NCI-H2227 (cell line): ENCODE results near the gene AGFG2.

Experiments used
- DNase-seq: peaks from one replicate; lab custom pipeline; 2025; ENCODE audit not compliant: unreplicated experiment; lab: John Stamatoyannopoulos, UW

AGFG2 gene

GRCh38 chr7:100568896-100569844 is 30.2 kb downstream of the AGFG2 start:
- DNase-seq, result no peak

- DNase-seq, result no peak
These were observed 32.2 kb downstream of the AGFG2 start for GRCh38 chr7:100570954-100571828.

GRCh38 chr7:100571829-100572116 is 32.8 kb downstream of the AGFG2 start:
- DNase-seq, result no peak

GRCh38 chr7:100572281-100572948 is 33.4 kb downstream of the AGFG2 start:
- DNase-seq, result no peak

GRCh38 chr7:100572949-100573675 is 34.1 kb downstream of the AGFG2 start:
- no peak for DNase-seq

GRCh38 chr7:100573691-100574361 is 34.8 kb downstream of the AGFG2 start, which contains the start of gene SAP25:
SAP25 (minus strand) TSS chr7:100573900; CDS start chr7:100573742, 158 bp downstream.
- no peak for DNase-seq

- DNase-seq, result no peak
These were observed 35.6 kb downstream of the AGFG2 start for GRCh38 chr7:100574362-100575205.

GRCh38 chr7:100575206-100575631 is 36.2 kb downstream of the AGFG2 start:
- DNase-seq, result no peak

- DNase-seq, result no peak
These were observed 36.9 kb downstream of the AGFG2 start for GRCh38 chr7:100575746-100576383.

- DNase-seq, result no peak
These were observed 37.5 kb downstream of the AGFG2 start for GRCh38 chr7:100576384-100576993.

- DNase-seq, result no peak
These were observed 38.1 kb downstream of the AGFG2 start for GRCh38 chr7:100577103-100577502.

GRCh38 chr7:100577507-100577906 is 38.5 kb downstream of the AGFG2 start:
- DNase-seq, result no peak

- no peak for DNase-seq
These were observed 39.5 kb downstream of the AGFG2 start for GRCh38 chr7:100578246-100579183.

- DNase-seq, result no peak
These were observed 41.7 kb downstream of the AGFG2 start for GRCh38 chr7:100580466-100581283.

GRCh38 chr7:100582041-100582579 is 43.1 kb downstream of the AGFG2 start:
- DNase-seq, result no peak

- no peak for DNase-seq
These were observed 43.6 kb downstream of the AGFG2 start for GRCh38 chr7:100582650-100583049.
